NCI-H2171 (cell line): ENCODE measurements around the gene ACTRT2.

Experiments
- DNase-seq: peaks from one replicate; lab custom pipeline; 2025; lab: John Stamatoyannopoulos, UW

The ACTRT2 gene

GRCh38 chr1:3018576-3018975 lies 2.7 kb upstream of the ACTRT2 start:
- DNase-seq: no peak

GRCh38 chr1:3019007-3019515 lies 2.2 kb upstream of the ACTRT2 start:
- DNase-seq: no peak

GRCh38 chr1:3019516-3020051 lies 1.7 kb upstream of the ACTRT2 start:
- no peak for DNase-seq

- no peak for DNase-seq
These were observed 881 bp upstream of the ACTRT2 start for GRCh38 chr1:3020263-3020909.

GRCh38 chr1:3021801-3022401 lies 634 bp downstream of the ACTRT2 start:
- DNase-seq: no peak

- no peak for DNase-seq
These were observed 1.3 kb downstream of the ACTRT2 start for GRCh38 chr1:3022511-3022973.

GRCh38 chr1:3022976-3023375 lies 1.7 kb downstream of the ACTRT2 start:
- no peak for DNase-seq

- no peak for DNase-seq
These were observed 2.8 kb downstream of the ACTRT2 start for GRCh38 chr1:3024019-3024418.

- DNase-seq: no peak
These were observed 3.3 kb downstream of the ACTRT2 start for GRCh38 chr1:3024588-3024987.

- DNase-seq: no peak
These were observed 4.9 kb downstream of the ACTRT2 start for GRCh38 chr1:3026124-3026523.

- no peak for DNase-seq
These were observed 5.5 kb downstream of the ACTRT2 start for GRCh38 chr1:3026581-3027391.

- no peak for DNase-seq
These were observed 6.5 kb downstream of the ACTRT2 start for GRCh38 chr1:3027611-3028371.

GRCh38 chr1:3028531-3029282 lies 7.4 kb downstream of the ACTRT2 start:
- DNase-seq: no peak

- DNase-seq: no peak
These were observed 8.3 kb downstream of the ACTRT2 start for GRCh38 chr1:3029481-3029961.

- DNase-seq: no peak
These were observed 8.9 kb downstream of the ACTRT2 start for GRCh38 chr1:3029991-3030662.

GRCh38 chr1:3030663-3031381 lies 9.6 kb downstream of the ACTRT2 start:
- no peak for DNase-seq

GRCh38 chr1:3031401-3032221 lies 10.3 kb downstream of the ACTRT2 start:
- DNase-seq: no peak

GRCh38 chr1:3032371-3033039 lies 11.2 kb downstream of the ACTRT2 start:
- no peak for DNase-seq
